Measurements from ENCODE around the gene ATXN10.

DNA sequence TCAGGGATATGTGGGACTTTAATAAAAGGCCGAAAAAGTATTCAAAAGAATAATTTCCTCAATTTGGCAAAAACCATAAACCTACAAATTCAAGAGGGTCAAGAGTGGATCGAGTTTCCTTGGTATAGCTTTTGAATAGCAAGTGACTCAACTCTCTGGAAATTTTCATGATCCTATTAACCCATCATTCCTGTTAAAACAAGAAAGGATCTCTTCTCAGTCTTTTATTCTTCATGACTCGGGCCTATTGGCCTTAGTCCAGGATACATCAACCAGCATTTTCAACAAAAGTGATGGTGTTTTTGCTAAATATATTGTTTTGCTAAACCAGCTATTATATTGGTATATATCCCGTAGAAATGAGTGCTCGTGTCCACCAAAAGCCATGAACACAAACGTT is 110.3 kb downstream of the ATXN10 start:
- TF ChIP-seq GATA3 (IDR thresholded peaks at IDR 0.05; ENCODE audit: low read depth, low read length) (no peak), GATA2 (IDR thresholded peaks at IDR 0.05; ENCODE audit: low read depth, low read length) (no peak)
